ENCODE results near the gene ADGRA3. TPM values are rescaled to one million over a fixed set of nuclear protein-coding genes. Genes with fewer than 3 reads are reported as not detected.

ADGRA3 gene
- total RNA-seq, 1 donor from 2014 or later, result 20.7 TPM

GRCh38 chr4:22454216-22454838 lies 61.5 kb downstream of the ADGRA3 start:
- DNase-seq (ENCODE audit: low spot score), result no peak

GRCh38 chr4:22444813-22445212 lies 71.1 kb downstream of the ADGRA3 start:
- no peak for DNase-seq (ENCODE audit: low spot score)

- DNase-seq (ENCODE audit: low spot score), result no peak
Measured at GRCh38 chr4:22442956-22443355, 72.9 kb downstream of the ADGRA3 start.

GRCh38 chr4:22440999-22441398 lies 74.9 kb downstream of the ADGRA3 start:
- DNase-seq (ENCODE audit: low spot score), result no peak

GRCh38 chr4:22439947-22440346 lies 75.9 kb downstream of the ADGRA3 start:
- no peak for DNase-seq (ENCODE audit: low spot score)

- no peak for DNase-seq (ENCODE audit: low spot score)
Measured at GRCh38 chr4:22435652-22436051, 80.2 kb downstream of the ADGRA3 start.

GRCh38 chr4:22434895-22435294 lies 81.0 kb downstream of the ADGRA3 start:
- no peak for DNase-seq (ENCODE audit: low spot score)

- no peak for DNase-seq (ENCODE audit: low spot score)
Measured at GRCh38 chr4:22430626-22431025, 85.2 kb downstream of the ADGRA3 start.

- DNase-seq (ENCODE audit: low spot score), result no peak
Measured at GRCh38 chr4:22428441-22428840, 87.4 kb downstream of the ADGRA3 start.

- no peak for DNase-seq (ENCODE audit: low spot score)
Measured at GRCh38 chr4:22427675-22428074, 88.2 kb downstream of the ADGRA3 start.

GRCh38 chr4:22420291-22420690 lies 95.6 kb downstream of the ADGRA3 start:
- DNase-seq (ENCODE audit: low spot score), result no peak

GRCh38 chr4:22417408-22417807 lies 98.5 kb downstream of the ADGRA3 start:
- DNase-seq (ENCODE audit: low spot score), result no peak

- DNase-seq (ENCODE audit: low spot score), result no peak
Measured at GRCh38 chr4:22416403-22416802, 99.5 kb downstream of the ADGRA3 start.

- DNase-seq (ENCODE audit: low spot score), result no peak
Measured at GRCh38 chr4:22414833-22415232, 101.0 kb downstream of the ADGRA3 start.

GRCh38 chr4:22413471-22413870 lies 102.4 kb downstream of the ADGRA3 start:
- no peak for DNase-seq (ENCODE audit: low spot score)

- no peak for DNase-seq (ENCODE audit: low spot score)
Measured at GRCh38 chr4:22412013-22412412, 103.9 kb downstream of the ADGRA3 start.

- no peak for DNase-seq (ENCODE audit: low spot score)
Measured at GRCh38 chr4:22410645-22411247, 105.1 kb downstream of the ADGRA3 start.

- no peak for DNase-seq (ENCODE audit: low spot score)
Measured at GRCh38 chr4:22408474-22408873, 107.4 kb downstream of the ADGRA3 start.

GRCh38 chr4:22407361-22407760 lies 108.5 kb downstream of the ADGRA3 start:
- no peak for DNase-seq (ENCODE audit: low spot score)

GRCh38 chr4:22398671-22399070 lies 117.2 kb downstream of the ADGRA3 start:
- DNase-seq (ENCODE audit: low spot score), result no peak

- DNase-seq (ENCODE audit: low spot score), result no peak
Measured at GRCh38 chr4:22391551-22391950, 124.3 kb downstream of the ADGRA3 start.

GRCh38 chr4:22389240-22389870 lies 126.5 kb downstream of the ADGRA3 start:
- no peak for DNase-seq (ENCODE audit: low spot score)

- DNase-seq (ENCODE audit: low spot score), result no peak
Measured at GRCh38 chr4:22385611-22386011, 130.3 kb downstream of the ADGRA3 start.
